ENCODE data around the gene NTMT1. TPM values are rescaled to one million over a fixed set of nuclear protein-coding genes. Genes with fewer than 3 reads are reported as not detected.
A peak's percentile ranks its signal among the peaks of the same experiment; 100 is the strongest.

The NTMT1 gene
- total RNA-seq, 4 donors from 2014 or later, result 23.9 to 30.6 (median 27.5) TPM

DNA sequence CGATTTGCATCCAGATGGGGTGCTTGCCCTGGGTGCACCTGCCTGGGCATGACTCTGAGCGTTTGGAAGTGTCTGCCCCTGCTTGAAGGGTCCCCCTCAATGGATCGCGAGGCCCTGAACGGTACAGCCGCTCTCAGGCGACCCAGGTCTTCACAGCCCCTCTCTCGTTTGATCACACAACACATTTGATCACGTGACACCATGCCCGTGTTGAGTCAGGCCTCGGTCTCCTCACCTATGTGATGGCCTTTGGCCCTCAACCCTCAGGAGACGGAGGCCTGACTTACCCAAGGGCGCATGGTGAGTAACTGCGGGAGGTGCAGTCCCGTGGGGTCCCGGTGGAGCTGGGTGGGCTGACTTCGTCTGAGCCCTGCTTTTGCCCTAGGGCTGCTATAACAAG lies 18.9 kb downstream of the NTMT1 start:
- H3K4me3 ChIP-seq, result no peak overlapping the region
- H3K27ac ChIP-seq, result no peak overlapping the region
- 72 to 77% methylated on average over 16 to 17 of the region's 17 CpGs for WGBS, 2 donors
- H3K27me3 ChIP-seq, result no peaks in the 10 kb centered on the region
- no peaks in the 10 kb centered on the region for H3K36me3 ChIP-seq
- no peaks in the 10 kb centered on the region for H3K9me3 ChIP-seq
- peaks cover 4 to 32% (median 19%) of the 10 kb centered on the region in 4 donors for H3K4me1 ChIP-seq
- TF ChIP-seq, protein P1, sequence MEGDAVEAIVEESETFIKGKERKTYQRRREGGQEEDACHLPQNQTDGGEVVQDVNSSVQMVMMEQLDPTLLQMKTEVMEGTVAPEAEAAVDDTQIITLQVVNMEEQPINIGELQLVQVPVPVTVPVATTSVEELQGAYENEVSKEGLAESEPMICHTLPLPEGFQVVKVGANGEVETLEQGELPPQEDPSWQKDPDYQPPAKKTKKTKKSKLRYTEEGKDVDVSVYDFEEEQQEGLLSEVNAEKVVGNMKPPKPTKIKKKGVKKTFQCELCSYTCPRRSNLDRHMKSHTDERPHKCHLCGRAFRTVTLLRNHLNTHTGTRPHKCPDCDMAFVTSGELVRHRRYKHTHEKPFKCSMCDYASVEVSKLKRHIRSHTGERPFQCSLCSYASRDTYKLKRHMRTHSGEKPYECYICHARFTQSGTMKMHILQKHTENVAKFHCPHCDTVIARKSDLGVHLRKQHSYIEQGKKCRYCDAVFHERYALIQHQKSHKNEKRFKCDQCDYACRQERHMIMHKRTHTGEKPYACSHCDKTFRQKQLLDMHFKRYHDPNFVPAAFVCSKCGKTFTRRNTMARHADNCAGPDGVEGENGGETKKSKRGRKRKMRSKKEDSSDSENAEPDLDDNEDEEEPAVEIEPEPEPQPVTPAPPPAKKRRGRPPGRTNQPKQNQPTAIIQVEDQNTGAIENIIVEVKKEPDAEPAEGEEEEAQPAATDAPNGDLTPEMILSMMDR (IDR thresholded peaks at IDR 0.05), result no peak
- no peak for TF ChIP-seq EP300 (IDR thresholded peaks at IDR 0.05)
- TF ChIP-seq POLR2A (IDR thresholded peaks at IDR 0.05), result no peak
- no peak for DNase-seq (ENCODE audit: low spot score in 2 of 2)

DNA sequence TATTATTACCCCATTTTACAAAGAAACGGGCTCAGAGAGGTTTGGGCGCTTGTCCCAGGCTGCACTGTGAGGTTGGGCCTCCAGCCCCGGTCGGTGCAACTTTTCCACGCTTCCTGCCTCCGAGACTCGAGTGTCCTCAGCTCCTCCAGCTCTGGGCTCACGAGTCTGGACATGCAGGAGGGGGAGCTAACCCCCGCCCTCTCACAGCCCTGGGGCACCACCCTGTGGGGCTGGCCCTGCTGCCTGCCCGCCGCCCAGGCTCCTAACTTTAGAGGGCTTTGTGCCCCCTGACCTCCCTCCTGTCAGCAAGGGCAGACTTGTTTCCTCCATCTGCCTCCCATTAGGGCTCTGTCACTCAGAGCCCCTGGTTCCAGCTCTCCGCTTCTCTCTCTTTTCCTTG lies 20.3 kb downstream of the NTMT1 start:
- Histone ChIP-seq H3K27me3 (no peaks in the 10 kb centered on the region), H3K4me1 (peaks cover 0 to 19% (median 6%) of the 10 kb centered on the region in 4 donors), H3K9me3 (no peaks in the 10 kb centered on the region), H3K27ac (no peak overlapping the region), H3K4me3 (no peak overlapping the region), H3K36me3 (no peaks in the 10 kb centered on the region)
- WGBS, 2 donors, result 75 to 76% methylated on average over 12 of the region's 12 CpGs
- no peak for TF ChIP-seq POLR2A (IDR thresholded peaks at IDR 0.05)
- TF ChIP-seq, protein P1 (IDR thresholded peaks at IDR 0.05), result no peak
- no peak for TF ChIP-seq EP300 (IDR thresholded peaks at IDR 0.05)
- DNase-seq (ENCODE audit: low spot score in 2 of 2), result no peak

DNA sequence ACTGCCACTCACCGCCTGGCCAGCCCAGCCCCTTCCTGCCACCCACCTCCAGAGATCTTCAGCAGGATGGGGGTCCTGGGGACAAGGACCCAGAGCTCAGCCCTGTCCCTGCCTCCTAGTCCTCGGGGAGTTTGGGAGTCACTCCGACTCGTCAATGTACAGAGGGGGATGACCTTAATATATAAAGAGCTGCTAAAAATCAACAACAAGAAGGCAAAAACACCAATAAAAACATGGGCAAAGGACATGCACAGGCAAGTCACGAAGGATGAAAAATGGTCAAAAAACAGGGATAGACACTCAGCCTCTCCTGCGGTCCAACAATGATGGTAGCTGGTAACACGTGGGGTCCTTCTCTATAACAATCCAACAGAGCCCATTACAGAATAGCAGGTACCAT lies 20.7 kb downstream of the NTMT1 start:
- TF ChIP-seq EP300 (IDR thresholded peaks at IDR 0.05), result no peak
- TF ChIP-seq POLR2A (IDR thresholded peaks at IDR 0.05), result no peak
- TF ChIP-seq, protein P1 (IDR thresholded peaks at IDR 0.05), result no peak
- no peaks in the 10 kb centered on the region for H3K36me3 ChIP-seq
- no peak overlapping the region for H3K27ac ChIP-seq
- no peaks in the 10 kb centered on the region for H3K27me3 ChIP-seq
- no peak overlapping the region for H3K4me3 ChIP-seq
- 95 to 96% methylated on average over 7 of the region's 7 CpGs for WGBS, 2 donors
- no peaks in the 10 kb centered on the region for H3K9me3 ChIP-seq
- H3K4me1 ChIP-seq, result peaks cover 0 to 15% (median 3%) of the 10 kb centered on the region in 4 donors
- DNase-seq (ENCODE audit: low spot score in 2 of 2), result no peak

DNA sequence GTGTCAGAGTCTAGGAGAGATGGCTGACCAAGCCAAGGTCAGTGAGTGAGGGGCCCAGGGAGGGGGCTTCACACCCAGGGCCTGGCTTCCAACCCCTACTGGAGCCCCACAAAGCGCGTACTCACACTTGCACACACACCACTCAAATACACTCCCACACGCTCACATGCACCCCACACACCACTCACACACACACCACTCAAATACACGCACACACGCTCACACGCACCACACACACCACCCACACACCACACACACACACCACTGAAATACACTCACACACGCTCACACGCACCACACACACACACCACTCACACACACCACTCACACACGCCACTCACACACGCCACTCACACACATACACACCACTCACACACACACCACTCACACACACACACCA lies 21.7 kb downstream of the NTMT1 start:
- H3K9me3 ChIP-seq, result no peaks in the 10 kb centered on the region
- 86 to 87% methylated on average over 10 of the region's 10 CpGs for WGBS, 2 donors
- H3K27me3 ChIP-seq, result no peaks in the 10 kb centered on the region
- no peaks in the 10 kb centered on the region for H3K36me3 ChIP-seq
- TF ChIP-seq, protein P1 (IDR thresholded peaks at IDR 0.05), result no peak
- TF ChIP-seq POLR2A (IDR thresholded peaks at IDR 0.05), result no peak
- no peak for TF ChIP-seq EP300 (IDR thresholded peaks at IDR 0.05)
- DNase-seq (ENCODE audit: low spot score in 2 of 2), result no peak
- H3K4me3 ChIP-seq, result no peak overlapping the region
- H3K4me1 ChIP-seq, result peaks cover 0 to 11% (median 2%) of the 10 kb centered on the region in 4 donors
- H3K27ac ChIP-seq, result no peak overlapping the region

DNA sequence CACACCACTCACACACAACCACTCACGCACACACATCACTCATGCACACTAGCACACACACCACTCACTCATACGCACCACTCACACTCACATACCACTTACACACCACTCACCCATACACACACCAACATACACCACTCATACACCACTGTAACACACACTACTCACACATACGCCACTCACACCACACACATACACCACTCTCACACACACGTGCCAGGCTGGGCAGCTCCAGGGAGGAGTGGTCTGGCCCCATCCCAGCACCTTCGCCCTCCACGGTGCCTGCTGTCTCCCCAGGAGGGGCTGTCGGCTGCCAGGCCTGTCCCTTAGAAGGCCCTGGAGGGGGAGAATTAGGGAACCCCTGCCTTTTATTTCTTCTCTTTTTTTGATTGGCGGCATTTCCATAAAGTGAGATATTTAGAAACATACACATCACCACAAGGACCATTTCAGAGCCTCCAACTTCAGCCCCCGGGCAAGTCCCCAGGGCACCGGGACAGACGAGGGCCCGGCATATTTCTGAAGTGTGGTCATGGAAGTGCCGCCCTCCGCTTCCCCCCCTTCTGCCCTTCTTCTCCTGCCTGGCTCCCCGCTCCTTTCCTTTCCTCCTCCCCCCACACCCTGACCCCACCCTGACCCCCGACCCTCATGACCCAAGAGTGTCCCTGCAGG lies 22.3 kb downstream of the NTMT1 start:
- Histone ChIP-seq H3K4me3 (no peak overlapping the region), H3K4me1 (peaks cover 0 to 11% (median 2%) of the 10 kb centered on the region in 4 donors), H3K27me3 (no peaks in the 10 kb centered on the region), H3K9me3 (no peaks in the 10 kb centered on the region), H3K27ac (peak overlapping the region in 1 of 4 donors; percentile 8), H3K36me3 (no peaks in the 10 kb centered on the region)
- WGBS, 2 donors, result 43 to 44% methylated on average over 16 of the region's 16 CpGs
- no peak for DNase-seq (ENCODE audit: low spot score in 2 of 2)
- TF ChIP-seq POLR2A (IDR thresholded peaks at IDR 0.05) (no peak), EP300 (IDR thresholded peaks at IDR 0.05) (no peak)
- TF ChIP-seq, protein P1 (IDR thresholded peaks at IDR 0.05), result no peak
